Omental fat pad (tissue), 4 donors: ENCODE data around the gene ITGA6. TPM values are rescaled to one million over a fixed set of nuclear protein-coding genes. Genes with fewer than 3 reads are reported as not detected.

Source experiments
- ATAC-seq: fragments of 150-250 bp; one replicate; pipeline ENCODE4 v1.9.1; 2016; ENCODE audit warnings: mild to moderate bottlenecking, moderate library complexity; ENCODE audit not compliant: low FRiP score
- DNase-seq: peaks from one replicate; pipeline ENCODE4 v3.0.0-alpha.2; 2019; ENCODE audit warnings: low spot score
- total RNA-seq, 4 donors: library from RNA; depleted of rRNA; stranded (reverse); fragments of >200 nt; gene quantifications; one replicate each; pipeline ENCODE4 v1.1.0, GENCODE V29; 2016
- TF ChIP-seq, protein P1 (sequence below), 3 donors: fragments of 450-650 bp; IDR thresholded peaks; one replicate each; pipeline ENCODE4 v1.5.1; 2016 to 2017; ENCODE audit warnings: antibody characterized with exemption in 3 of 3, mild to moderate bottlenecking in 3 of 3, moderate library complexity in 2 of 3

ITGA6 gene
- total RNA-seq, 4 donors from 2014 or later: 42.3 to 254 (median 93.9) TPM

DNA sequence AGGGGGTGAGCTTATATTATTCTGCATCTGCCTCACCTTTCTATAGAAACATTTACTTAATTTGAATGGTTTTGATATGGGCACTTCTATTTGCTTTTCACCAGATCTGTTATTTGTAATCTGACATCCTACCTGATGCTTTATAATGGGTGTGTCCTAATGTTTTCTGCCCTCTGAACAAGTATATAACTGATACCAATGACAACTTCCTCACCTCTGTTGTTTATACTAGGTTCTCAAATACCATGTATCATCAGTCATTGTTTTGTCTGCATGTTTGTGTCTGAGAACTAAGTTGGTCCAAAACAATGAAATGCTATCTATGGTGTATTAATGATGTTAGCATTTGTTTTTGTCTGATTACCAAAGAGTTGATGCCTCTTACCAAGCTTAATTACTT lies 45.8 kb downstream of the ITGA6 start:
- TF ChIP-seq, protein P1, sequence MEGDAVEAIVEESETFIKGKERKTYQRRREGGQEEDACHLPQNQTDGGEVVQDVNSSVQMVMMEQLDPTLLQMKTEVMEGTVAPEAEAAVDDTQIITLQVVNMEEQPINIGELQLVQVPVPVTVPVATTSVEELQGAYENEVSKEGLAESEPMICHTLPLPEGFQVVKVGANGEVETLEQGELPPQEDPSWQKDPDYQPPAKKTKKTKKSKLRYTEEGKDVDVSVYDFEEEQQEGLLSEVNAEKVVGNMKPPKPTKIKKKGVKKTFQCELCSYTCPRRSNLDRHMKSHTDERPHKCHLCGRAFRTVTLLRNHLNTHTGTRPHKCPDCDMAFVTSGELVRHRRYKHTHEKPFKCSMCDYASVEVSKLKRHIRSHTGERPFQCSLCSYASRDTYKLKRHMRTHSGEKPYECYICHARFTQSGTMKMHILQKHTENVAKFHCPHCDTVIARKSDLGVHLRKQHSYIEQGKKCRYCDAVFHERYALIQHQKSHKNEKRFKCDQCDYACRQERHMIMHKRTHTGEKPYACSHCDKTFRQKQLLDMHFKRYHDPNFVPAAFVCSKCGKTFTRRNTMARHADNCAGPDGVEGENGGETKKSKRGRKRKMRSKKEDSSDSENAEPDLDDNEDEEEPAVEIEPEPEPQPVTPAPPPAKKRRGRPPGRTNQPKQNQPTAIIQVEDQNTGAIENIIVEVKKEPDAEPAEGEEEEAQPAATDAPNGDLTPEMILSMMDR (IDR thresholded peaks at IDR 0.05): no peak
- ATAC-seq: no peak
- no peak for DNase-seq

DNA sequence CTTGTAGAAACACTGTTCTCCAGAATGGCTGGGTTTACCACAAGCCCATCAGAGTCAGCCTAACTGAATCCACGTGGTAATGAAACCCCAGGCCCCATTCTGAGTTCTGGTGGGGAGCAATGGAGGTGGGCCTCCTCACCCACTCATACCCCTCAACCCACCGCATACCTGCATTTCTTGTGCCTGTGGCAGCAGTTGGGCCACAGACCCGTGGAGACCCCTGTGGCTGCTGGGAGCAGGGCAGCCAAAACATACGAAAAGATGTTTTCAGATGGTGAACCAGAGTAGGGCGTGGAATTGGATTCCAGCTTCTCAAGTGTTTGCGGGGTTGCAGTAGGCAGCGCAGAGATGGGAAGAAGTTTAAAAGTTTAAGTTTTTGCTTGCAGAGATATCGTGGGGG lies 51.0 kb downstream of the ITGA6 start:
- no peak for DNase-seq
- no peak for ATAC-seq
- TF ChIP-seq, protein P1 (IDR thresholded peaks at IDR 0.05): no peak

DNA sequence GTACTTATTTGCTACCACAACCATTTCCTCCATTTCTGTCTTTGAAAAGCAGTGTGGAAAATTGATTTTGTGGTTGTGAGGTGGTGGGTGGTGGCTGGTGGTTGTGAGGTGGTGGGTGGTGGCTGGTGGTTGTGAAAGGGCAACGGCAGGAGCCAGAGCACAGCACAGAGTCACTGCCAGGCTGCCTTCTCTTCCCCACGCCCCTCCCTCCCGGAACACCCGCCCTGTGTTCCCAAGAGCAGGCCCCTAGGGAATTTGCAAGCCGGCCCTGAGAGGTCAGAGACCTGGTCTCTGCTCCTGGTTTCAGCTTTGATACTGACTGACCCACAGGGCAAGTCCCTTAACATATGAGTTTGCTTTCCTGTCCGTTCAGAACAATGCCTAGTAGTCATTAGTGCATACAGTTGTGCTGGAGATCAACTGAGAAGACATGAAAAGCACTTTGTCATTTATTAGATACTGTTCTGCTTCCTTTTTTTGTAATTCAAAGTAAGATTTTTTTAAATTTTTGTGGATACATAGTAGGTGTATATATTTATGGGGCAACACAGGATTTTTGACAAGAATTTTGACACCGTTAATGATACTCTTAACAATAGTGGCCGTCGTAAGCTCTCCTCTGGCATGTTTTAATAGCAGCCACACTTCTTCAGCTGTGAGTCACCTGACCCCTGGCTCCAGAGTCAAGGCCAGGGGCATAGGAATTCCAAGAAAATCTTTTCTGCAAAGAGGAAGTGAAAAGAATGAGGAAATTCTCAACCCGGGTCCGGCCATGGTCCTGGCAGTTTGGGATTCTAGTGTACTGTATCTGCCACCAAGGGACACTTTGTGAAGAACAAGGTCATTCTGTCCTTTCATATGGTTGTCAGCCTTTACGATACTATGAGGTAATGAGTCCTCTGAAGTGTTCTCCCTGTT lies 53.2 kb downstream of the ITGA6 start:
- ATAC-seq: peak; percentile 80
- no peak for DNase-seq
- TF ChIP-seq, protein P1 (IDR thresholded peaks at IDR 0.05): no peak

DNA sequence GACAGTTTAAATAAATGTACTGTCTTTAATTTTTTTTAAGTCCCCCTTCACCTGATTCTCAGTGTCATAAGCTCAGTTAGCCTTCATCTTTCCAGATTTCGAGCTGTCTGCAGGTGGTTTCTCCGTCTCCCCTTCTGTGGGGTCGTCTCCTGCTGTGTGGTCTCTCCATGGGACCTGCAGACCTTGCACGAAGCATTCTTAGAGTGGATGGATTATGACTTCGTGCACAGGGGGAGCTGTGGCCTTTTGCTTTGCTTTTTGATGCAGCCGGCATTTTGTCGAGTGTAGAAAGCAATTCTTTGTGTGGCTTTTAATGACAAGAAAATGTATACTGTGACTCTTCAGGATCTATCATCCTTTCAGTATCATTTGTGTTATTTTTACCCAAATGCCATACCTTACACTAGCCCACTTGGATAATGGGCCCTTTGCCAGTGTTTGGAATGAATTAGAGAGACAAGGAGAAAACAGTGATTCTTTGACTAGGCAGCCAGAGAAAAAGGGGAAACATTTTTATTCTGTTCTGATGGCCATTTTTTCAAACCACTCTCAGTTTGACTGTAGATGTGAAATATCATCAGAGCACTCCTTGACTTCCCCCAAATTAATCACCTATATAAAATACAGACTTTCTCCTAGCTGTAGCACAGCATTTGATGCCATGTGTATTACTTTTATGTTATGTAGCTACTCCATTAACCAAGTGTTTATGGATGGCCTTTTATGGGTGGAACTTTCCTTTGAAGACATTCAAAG lies 54.3 kb downstream of the ITGA6 start:
- TF ChIP-seq, protein P1 (IDR thresholded peaks at IDR 0.05): no peak
- ATAC-seq (no peak), DNase-seq (no peak)

DNA sequence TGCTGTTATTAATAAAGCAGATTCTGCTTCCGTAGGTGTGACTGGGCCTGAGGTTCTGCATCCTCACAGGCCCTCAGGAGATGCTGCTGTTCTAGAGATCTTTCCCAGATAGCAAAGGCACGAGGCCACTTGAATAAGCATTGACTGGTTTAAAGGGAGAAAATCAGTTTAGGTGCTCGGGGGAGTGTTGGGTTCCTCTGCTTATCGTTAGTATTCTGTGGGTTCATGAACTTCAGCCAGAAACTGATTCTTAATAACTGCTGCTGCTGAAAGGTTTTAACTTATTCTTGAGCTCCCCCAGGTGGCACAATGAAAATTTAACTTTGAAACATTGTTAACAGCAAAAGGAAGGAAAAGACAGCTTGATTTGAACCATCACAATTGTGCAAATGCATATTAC lies 56.9 kb downstream of the ITGA6 start:
- TF ChIP-seq, protein P1 (IDR thresholded peaks at IDR 0.05): no peak
- ATAC-seq: no peak
- DNase-seq: no peak

DNA sequence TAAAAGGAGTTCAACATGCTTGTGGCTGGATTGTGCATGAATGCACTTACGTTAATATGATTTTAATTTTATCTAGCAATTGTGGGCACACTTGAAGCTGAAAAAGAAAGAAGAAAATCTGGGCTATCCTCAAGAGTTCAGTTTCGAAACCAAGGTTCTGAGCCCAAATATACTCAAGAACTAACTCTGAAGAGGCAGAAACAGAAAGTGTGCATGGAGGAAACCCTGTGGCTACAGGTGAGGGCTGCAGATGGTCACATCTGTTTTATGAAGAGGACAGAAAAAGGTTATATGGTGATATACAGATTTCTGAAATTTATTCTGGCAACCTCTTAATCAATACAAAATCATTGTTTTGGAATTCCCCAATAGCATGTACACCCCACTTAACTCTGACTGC lies 57.3 kb downstream of the ITGA6 start:
- no peak for ATAC-seq
- TF ChIP-seq, protein P1 (IDR thresholded peaks at IDR 0.05): no peak
- no peak for DNase-seq
